Measurements from ENCODE around the gene HAUS8.

DNA sequence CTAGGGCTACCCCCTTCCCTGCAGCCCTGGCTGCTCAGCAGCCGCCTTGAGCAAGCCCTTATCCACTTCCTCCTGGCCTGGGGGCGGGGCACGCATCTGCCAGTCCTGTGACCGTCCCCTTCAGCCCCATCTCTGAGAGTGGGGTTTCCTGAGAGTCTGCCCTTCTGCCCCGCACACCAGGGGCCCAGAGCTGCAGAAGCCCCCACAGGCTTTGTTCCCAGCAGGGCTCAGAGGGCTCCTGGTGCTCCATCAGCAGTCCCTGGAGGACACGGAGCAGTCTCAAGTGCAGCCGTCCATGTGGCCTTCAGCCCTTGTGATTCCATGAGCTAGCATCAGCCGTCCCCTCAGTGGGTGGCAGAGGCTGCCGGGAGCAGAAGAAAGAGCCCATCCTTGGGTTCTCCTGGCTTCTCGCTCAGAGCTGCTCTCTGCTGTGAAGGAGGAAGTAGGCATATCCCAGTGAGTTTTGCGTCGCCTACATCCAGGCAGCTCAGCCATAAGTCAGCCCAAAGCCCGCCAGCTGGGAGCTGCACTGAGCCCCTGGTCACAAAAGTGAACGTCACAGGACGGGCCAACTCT is 16.6 kb upstream of the HAUS8 start:
- TF ChIP-seq, protein P1, sequence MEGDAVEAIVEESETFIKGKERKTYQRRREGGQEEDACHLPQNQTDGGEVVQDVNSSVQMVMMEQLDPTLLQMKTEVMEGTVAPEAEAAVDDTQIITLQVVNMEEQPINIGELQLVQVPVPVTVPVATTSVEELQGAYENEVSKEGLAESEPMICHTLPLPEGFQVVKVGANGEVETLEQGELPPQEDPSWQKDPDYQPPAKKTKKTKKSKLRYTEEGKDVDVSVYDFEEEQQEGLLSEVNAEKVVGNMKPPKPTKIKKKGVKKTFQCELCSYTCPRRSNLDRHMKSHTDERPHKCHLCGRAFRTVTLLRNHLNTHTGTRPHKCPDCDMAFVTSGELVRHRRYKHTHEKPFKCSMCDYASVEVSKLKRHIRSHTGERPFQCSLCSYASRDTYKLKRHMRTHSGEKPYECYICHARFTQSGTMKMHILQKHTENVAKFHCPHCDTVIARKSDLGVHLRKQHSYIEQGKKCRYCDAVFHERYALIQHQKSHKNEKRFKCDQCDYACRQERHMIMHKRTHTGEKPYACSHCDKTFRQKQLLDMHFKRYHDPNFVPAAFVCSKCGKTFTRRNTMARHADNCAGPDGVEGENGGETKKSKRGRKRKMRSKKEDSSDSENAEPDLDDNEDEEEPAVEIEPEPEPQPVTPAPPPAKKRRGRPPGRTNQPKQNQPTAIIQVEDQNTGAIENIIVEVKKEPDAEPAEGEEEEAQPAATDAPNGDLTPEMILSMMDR (IDR thresholded peaks at IDR 0.05; ENCODE audit: low read length): no peak
- no peak for TF ChIP-seq EZH2phosphoT487 (IDR thresholded peaks at IDR 0.05; ENCODE audit: low read length)

All from MM.1S (cell line).